KOPT-K1 (cell line): Measurements from ENCODE around the gene EPB41L4A.

Experiments
- H3K27ac ChIP-seq: fragments of 200-600 bp; sonication (generic); 2 replicates; pipeline ENCODE4 v1.5.1; 2016; ENCODE audit warnings: antibody characterized with exemption, mild to moderate bottlenecking, low read depth, low read length; ENCODE audit not compliant: poor library complexity, severe bottlenecking
- H3K36me3 ChIP-seq: fragments of 200-600 bp; sonication (generic); 2 replicates; pipeline ENCODE4 v1.5.1; 2017; ENCODE audit warnings: antibody characterized with exemption, mild to moderate bottlenecking, low read length, moderate library complexity; ENCODE audit not compliant: insufficient read depth
- H3K9me3 ChIP-seq: fragments of 200-600 bp; sonication (generic); 2 replicates; pipeline ENCODE4 v1.5.1; 2017; ENCODE audit warnings: antibody characterized with exemption, low read length, mild to moderate bottlenecking; ENCODE audit not compliant: insufficient read depth, poor library complexity, severe bottlenecking

Gene EPB41L4A

DNA sequence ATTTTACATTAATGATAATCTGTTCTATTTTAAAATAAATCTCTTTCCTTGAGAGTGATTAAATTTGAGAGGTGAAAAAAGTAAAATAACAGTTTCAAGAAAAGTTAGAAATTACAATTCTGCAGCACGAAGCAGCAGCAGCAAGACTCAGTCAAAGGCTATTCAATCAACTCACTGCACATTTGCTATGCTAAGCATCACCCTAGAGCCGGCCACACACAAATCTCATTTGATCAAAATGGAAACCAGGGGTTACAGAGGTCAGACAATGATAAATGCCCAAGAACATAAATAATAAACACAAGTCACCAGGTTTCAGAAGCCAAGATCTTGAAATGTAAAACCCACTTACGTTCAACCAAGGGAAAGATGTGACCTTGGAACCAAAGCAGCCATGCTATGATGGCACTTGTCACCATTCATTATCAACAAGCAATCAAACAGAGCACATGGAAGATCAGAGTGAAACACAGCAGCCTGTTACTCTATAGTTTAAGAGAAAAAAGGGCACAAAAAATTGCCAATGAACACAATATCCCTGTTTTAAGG lies 136.0 kb downstream of the EPB41L4A start:
- Histone ChIP-seq H3K27ac (no peak overlapping the region), H3K9me3 (no peaks in the 10 kb centered on the region), H3K36me3 (no peaks in the 10 kb centered on the region)

DNA sequence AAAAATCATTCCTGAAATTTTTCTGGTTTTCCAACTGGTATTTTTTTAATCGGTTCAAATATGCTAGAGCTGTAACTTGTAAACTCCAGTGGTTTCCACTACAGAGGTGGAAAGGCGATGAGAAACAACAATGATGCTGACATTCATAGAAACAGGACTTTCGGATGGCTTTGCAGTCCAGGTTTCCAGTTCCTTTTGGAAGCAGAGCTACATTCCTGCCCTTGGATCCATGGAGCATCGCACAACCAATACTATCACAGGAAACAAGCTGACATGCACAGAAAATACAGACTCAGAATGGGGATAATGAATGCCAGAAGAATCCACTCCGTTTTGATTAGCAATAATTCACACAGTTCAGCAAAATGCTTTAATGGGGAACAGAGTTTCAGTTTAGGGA lies 140.0 kb downstream of the EPB41L4A start:
- no peaks in the 10 kb centered on the region for H3K9me3 ChIP-seq
- no peaks in the 10 kb centered on the region for H3K36me3 ChIP-seq
- H3K27ac ChIP-seq, result no peak overlapping the region

DNA sequence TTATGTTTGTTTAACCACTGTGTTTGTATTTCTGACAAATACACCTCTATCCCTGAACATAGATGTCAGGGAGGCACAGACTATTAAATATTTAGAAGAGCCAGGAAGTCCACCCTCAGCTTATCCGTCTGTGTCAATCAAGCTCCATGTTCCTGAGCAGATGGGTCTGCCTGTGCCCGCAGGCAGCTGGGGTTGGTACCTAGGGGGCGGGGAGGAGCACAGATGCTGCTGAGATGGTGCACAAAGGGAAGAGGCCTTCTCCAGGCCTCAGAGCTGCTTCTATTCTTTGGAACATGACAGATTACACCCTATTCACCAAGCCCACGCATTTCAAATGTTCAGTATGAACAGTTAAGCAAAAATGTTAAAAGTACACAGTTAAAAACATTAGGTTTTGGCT lies 142.1 kb downstream of the EPB41L4A start:
- Histone ChIP-seq H3K36me3 (no peaks in the 10 kb centered on the region), H3K9me3 (no peaks in the 10 kb centered on the region), H3K27ac (no peak overlapping the region)

DNA sequence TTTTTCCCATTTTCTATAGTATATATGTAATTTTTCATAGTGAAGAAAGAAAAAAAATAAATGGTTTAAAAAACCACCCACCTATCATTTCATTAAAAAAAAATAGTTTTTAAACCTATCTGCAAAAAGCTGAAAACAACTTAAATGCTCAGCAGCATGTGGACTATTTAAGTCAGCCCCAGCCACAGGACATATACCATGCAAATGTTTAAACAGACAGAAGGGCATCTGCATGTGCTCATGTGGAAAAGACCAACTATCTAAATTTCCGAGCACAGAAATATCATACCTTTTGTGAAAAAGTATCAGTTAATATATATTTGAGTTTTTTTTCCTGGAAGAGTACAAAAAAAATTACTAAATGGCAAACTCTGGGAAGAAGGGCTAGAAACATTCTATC lies 143.4 kb downstream of the EPB41L4A start:
- H3K9me3 ChIP-seq, result no peaks in the 10 kb centered on the region
- no peaks in the 10 kb centered on the region for H3K36me3 ChIP-seq
- no peak overlapping the region for H3K27ac ChIP-seq

DNA sequence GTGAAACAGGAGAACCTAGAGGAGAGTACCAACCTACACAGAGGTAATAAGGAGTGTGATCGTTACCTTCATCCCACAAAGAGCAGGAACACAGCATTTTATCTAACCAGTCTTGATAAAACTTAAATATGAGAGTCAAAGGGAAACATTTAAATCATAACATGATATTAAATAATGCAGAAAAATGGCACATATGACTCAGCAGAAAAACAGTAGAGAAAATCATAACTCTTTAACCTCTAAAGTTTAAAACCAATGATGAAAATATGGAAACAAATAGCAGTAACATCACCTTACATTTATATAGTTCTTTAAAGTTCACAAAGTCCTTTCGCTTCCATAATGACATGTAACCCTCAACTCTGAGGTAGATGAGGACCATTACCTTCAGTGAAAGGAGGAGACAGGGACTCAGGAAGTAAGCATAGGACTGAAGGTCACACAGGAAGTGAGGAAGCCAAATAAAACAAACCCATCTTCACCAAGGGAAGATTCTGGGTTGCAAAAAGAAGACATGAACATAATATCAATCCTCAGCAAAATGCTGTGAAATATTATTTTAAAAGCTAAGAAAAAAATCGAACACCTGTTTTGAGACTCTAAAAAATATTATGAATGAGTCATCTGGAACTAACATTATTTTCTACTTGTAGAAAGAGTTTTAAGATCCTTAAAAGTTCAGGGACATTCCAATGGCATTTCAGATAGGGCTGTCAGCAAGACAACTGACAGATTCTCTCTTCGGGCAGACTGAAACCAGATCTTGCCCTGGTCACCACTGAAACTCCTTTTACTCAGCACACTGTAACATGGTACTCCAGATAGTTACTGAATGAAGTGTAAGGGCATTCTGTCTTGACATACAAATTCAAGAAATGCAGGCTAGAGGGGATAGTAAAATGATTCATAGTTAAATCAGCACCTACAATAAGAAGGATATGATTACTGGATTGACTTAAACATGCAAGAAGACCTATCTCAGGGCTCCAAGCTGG lies 148.5 kb downstream of the EPB41L4A start:
- no peaks in the 10 kb centered on the region for H3K36me3 ChIP-seq
- H3K27ac ChIP-seq, result no peak overlapping the region
- no peaks in the 10 kb centered on the region for H3K9me3 ChIP-seq

DNA sequence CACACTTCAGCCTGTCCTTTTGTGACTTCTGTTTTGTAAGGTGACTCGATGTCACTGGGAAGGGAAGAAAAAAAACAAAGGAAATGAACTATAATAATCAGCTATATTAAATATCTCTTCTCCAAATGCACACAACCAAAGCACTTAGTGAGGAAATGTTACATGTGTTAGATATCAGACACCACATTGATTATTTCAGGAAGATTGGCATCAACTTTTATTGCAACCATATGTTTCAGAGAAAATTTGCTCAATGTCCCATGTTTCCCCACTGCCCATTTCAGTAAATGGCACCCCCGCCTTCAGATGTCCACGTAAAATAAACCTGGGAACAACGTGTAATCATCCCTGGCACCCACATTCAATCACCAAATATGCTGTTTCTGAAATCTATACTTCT lies 151.8 kb downstream of the EPB41L4A start:
- no peaks in the 10 kb centered on the region for H3K36me3 ChIP-seq
- no peak overlapping the region for H3K27ac ChIP-seq
- no peaks in the 10 kb centered on the region for H3K9me3 ChIP-seq

DNA sequence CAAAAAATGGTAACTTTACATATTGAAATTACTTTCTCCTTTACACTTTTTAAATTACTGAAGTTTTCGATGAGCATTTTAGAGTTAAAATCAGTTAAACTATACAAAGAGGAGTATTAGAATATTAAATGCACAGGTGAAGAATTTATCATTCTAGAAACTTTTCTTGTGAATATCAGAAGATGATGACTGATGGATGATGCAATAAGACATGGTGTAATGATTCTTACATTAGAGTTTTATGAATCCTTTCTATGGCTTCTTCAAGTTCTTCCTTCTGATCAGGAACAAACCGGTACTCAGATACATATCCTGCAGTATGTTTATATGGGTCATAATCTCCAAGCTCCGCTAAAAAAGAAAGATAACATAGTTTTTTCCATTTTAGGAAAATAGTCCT lies 154.4 kb downstream of the EPB41L4A start:
- no peaks in the 10 kb centered on the region for H3K36me3 ChIP-seq
- H3K27ac ChIP-seq, result no peak overlapping the region
- H3K9me3 ChIP-seq, result no peaks in the 10 kb centered on the region

DNA sequence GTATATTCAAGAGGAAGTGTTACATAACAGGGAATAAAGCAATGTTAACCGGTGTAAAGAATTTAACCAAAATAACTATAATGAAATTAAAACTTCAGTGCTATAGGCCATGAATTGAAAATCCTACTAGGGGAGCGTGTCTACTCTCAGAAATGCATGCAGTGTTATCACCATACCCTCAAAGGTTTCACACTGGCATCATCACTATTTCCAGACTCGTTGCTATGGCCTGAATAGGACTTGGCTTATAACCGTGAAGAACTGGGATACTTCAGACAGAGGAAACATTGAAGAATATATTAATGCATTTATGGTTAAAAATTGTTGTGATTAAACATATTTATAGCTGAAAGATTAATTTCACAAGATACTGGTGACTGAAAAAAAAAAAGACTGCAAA lies 154.9 kb downstream of the EPB41L4A start:
- H3K9me3 ChIP-seq, result no peaks in the 10 kb centered on the region
- no peaks in the 10 kb centered on the region for H3K36me3 ChIP-seq
- no peak overlapping the region for H3K27ac ChIP-seq

DNA sequence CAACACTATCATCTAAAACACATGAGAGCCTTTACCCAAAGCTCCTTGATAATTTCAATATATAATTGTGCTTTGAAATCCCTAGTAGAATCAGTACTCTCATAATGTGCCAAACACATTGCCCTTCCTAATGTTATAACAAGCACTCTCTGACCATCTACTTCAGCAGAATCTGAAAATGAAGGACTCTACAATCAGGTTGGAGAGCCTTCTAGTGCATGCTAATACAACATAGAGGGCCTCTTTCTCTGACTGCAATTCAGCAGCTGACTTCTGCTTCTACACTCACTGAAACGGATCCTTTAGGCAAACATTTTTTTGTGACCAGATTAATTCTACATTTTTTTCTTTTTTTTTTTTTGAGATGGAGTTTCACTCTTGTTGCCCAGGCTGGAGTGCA lies 155.6 kb downstream of the EPB41L4A start:
- H3K9me3 ChIP-seq, result no peaks in the 10 kb centered on the region
- no peaks in the 10 kb centered on the region for H3K36me3 ChIP-seq
- H3K27ac ChIP-seq, result no peak overlapping the region

DNA sequence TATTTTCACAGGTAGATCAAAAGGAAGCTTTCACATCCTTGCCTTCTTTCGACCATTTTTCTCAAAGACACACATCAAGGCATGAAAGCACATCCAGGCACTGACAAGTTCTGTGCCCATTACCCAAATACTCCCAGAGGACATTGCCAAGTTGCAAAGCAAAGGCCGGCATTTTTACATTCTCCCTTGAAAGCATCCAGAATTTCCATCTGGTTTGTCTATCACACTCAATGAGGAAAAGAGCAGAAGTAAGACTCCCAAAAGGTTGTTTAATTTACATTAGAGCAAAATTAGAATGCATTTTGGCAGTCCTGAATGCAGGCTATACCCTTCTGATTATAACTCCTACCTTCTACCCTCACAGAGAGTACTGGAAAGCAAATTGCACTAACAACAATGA lies 160.5 kb downstream of the EPB41L4A start:
- no peaks in the 10 kb centered on the region for H3K36me3 ChIP-seq
- H3K9me3 ChIP-seq, result no peaks in the 10 kb centered on the region
- no peak overlapping the region for H3K27ac ChIP-seq

DNA sequence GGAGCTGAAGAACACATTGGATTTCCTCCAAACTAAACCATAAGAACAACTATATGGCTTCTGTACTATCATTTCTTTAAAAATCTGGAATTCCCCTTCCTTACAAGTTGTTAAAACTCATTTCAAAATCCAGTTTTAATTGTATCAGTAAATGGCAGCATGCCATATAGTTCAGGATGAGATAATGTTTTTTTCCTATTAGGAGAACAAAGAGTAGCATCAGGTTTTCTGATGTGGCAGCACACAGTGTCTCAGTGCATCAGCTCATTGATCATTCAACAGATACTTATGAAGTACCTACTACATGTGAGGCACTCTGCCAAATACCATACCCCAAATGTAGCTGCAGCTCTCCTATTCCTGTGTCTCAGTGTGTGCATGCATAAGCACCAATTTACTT lies 161.1 kb downstream of the EPB41L4A start:
- Histone ChIP-seq H3K9me3 (no peaks in the 10 kb centered on the region), H3K36me3 (no peaks in the 10 kb centered on the region), H3K27ac (no peak overlapping the region)

DNA sequence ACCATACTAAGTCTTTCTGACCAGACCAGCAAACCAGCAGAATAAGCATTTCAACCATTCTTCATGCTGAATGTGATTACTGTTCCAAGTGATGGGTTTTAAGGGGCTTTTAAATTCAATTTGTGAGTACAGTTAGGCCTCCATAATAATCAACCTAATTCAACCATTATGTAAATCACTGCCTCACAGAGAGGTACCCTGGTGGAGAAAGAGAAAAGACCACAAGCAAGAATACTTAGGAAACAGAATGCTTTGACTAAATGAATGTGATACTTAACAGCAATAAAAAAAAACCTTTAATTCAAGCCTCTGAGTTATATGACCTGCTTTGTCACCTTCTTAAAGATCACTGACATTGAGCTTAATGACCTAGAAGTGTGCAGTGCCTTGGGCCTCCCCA lies 162.1 kb downstream of the EPB41L4A start:
- no peak overlapping the region for H3K27ac ChIP-seq
- H3K9me3 ChIP-seq, result no peaks in the 10 kb centered on the region
- no peaks in the 10 kb centered on the region for H3K36me3 ChIP-seq

DNA sequence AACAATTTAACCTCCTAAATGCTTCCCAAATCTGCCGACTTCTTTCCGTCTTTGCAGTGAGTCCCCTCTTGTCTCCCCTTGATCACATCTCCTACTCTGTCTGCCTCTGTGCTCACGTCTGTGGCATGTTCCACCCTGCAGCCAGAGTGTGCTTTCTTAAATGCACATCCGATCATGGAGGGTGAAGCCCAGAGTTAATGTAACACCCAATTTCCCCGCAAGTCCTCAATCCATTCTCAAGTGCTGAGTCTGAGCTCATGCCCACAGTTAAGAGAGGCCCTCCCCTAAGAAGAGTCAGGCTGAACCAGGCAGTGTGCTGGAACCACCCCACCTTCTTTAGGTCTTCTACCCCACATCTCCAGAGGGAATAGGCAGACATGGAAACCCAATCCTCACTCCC lies 164.8 kb downstream of the EPB41L4A start:
- no peaks in the 10 kb centered on the region for H3K9me3 ChIP-seq
- H3K36me3 ChIP-seq, result no peaks in the 10 kb centered on the region
- H3K27ac ChIP-seq, result no peak overlapping the region

DNA sequence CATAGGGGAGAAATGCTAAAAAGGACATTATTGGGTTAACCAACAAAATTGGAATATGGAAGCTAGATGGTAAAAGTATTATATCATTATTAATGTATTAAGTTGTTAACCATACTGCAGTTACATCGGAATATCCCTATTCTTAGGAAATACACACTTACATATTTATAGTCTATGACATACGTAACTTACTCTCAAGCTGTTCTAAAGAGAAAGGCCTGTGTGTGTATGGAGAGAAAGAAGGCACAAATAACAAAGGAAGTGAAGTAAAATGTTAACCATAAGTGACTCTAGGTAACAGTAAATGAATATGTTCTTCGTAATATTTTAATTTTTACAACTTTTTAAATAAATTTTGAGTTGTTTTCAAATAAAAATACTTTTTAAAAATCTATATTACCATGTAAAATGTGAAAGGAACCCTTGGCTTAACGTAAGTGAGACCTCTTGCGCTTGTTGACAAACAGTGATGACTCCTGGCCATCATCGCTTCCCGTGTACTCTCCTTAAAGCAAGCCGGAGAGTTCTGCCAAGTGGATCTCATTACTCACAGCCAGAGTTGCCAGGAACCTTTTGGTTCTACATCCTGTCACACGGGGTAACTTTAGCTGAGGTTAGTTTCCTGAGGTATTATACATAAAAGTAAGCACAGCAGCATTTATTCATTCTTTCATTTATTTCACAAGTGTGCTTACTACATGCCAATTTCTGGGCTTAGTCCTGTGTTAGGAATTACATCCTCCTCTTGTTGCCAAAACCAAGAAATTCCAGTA lies 165.4 kb downstream of the EPB41L4A start:
- H3K9me3 ChIP-seq, result no peaks in the 10 kb centered on the region
- no peak overlapping the region for H3K27ac ChIP-seq
- no peaks in the 10 kb centered on the region for H3K36me3 ChIP-seq

DNA sequence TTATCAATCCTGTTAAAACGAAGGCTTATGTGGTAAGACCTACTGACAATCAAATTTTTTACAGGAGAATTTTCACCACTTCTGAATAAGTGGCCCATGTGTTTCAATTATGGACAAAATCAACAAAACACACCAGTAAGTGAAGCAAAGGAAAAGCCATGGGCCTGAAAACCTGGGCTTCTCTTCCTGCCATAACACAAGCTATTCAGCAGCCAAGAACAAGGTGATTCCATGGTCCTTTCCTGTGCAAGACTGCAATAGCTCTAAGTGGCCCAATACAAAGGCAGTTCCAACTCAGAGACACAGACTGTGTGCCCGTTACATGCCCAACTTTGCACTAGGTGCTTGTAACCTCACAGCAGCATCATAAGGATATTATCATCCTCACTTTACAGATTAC lies 168.5 kb downstream of the EPB41L4A start:
- Histone ChIP-seq H3K9me3 (no peaks in the 10 kb centered on the region), H3K27ac (no peak overlapping the region), H3K36me3 (no peaks in the 10 kb centered on the region)
